HepG2 (cell line): ENCODE results near the gene TTC21B. TPM values are rescaled to one million over a fixed set of nuclear protein-coding genes. Genes with fewer than 3 reads are reported as not detected.
A peak's percentile ranks its signal among the peaks of the same experiment; 100 is the strongest.

Experiments
- GPN1 ChIP-seq: sonication (generic); formaldehyde crosslinking; IDR thresholded peaks from 2 replicates; pipeline ENCODE4 v1.5.1; 2020; ENCODE audit warnings: missing genetic modification reagents, borderline replicate concordance
- GRHL1 ChIP-seq: sonication (generic); formaldehyde crosslinking; conservative IDR thresholded peaks from 2 replicates; pipeline ENCODE4 v1.8.0; 2022; ENCODE audit warnings: missing genetic modification reagents
- IRF2 ChIP-seq: IDR thresholded peaks from 2 replicates; pipeline ENCODE4 v1.6.1; 2018; ENCODE audit warnings: missing genetic modification reagents, missing compliant biosample characterization
- NFE2L1 ChIP-seq: sonication (generic); formaldehyde crosslinking; IDR thresholded peaks from 2 replicates; pipeline ENCODE4 v1.4.0; 2020; ENCODE audit warnings: missing genetic modification reagents, mild to moderate bottlenecking, borderline replicate concordance
- PRDM4 ChIP-seq: sonication (generic); formaldehyde crosslinking; IDR thresholded peaks from 2 replicates; pipeline ENCODE4 v1.9.0; 2021; ENCODE audit warnings: missing genetic modification reagents, borderline replicate concordance
- ZNF12 ChIP-seq: sonication (generic); formaldehyde crosslinking; IDR thresholded peaks from 2 replicates; pipeline ENCODE4 v1.5.0; 2020; ENCODE audit warnings: missing genetic modification reagents
- ZNF224 ChIP-seq: sonication (generic); formaldehyde crosslinking; IDR thresholded peaks from 2 replicates; pipeline ENCODE4 v1.5.0; 2020; ENCODE audit warnings: mild to moderate bottlenecking, missing genetic modification reagents
- ZNF263 ChIP-seq: sonication (generic); formaldehyde crosslinking; IDR thresholded peaks from 2 replicates; pipeline ENCODE4 v1.4.0; 2020; ENCODE audit warnings: missing genetic modification reagents
- ZNF430 ChIP-seq: sonication (generic); formaldehyde crosslinking; IDR thresholded peaks from 2 replicates; pipeline ENCODE4 v1.9.0; 2021; ENCODE audit warnings: mild to moderate bottlenecking, missing genetic modification reagents
- ZNF44 ChIP-seq: sonication (generic); formaldehyde crosslinking; IDR thresholded peaks from 2 replicates; pipeline ENCODE4 v1.5.1; 2020; ENCODE audit warnings: mild to moderate bottlenecking, missing genetic modification reagents
- ZNF496 ChIP-seq: sonication (generic); formaldehyde crosslinking; IDR thresholded peaks from 2 replicates; pipeline ENCODE4 v1.8.1; 2023; ENCODE audit warnings: mild to moderate bottlenecking, moderate library complexity, missing genetic modification reagents; ENCODE audit not compliant: insufficient replicate concordance
- ZSCAN20 ChIP-seq: sonication (generic); formaldehyde crosslinking; IDR thresholded peaks from 2 replicates; pipeline ENCODE4 v1.4.0; 2020; ENCODE audit warnings: missing genetic modification reagents, mild to moderate bottlenecking, borderline replicate concordance
- polyA plus RNA-seq, 8 experiments: library from polyadenylated mRNA; depleted of rRNA in 3 of 8; stranded (reverse) in 7 of 8; unstranded in 1 of 8; fragments of >200 nt; fragmentation: Illumina TruSeq in 4 of 8; extraction: Trizol in 4 of 8; gene quantifications; 2 replicates each; pipeline versions ENCODE4 v1.2.1 to v1.2.3, GENCODE V29; 2011 to 2016; ENCODE audit warnings: low read depth in 4 of 8, missing spikeins in 1 of 8, mixed read lengths in 1 of 8; ENCODE audit not compliant: insufficient read depth in 1 of 8
- total RNA-seq, 5 experiments: library from RNA; depleted of rRNA; stranded (reverse); fragments of >200 nt; fragmentation: Illumina TruSeq; extraction: Trizol; gene quantifications; 2 replicates each; pipeline ENCODE4 v1.2.3, GENCODE V29; 2016; ENCODE audit warnings: low read depth in 1 of 5
- TF ChIP-seq, protein P1 (sequence below), 2 experiments: sonication (generic) in 1 of 2; formaldehyde crosslinking in 1 of 2; IDR thresholded peaks; 2 replicates each; pipeline versions ENCODE4 v1.6.1 to v1.9.0; 2014 to 2022; ENCODE audit warnings: antibody characterized with exemption in 1 of 2, borderline replicate concordance in 1 of 2, inconsistent platforms in 1 of 2, low read depth in 1 of 2, missing genetic modification reagents in 1 of 2
- TF ChIP-seq, protein P2 (sequence below): sonication (generic); formaldehyde crosslinking; IDR thresholded peaks from 2 replicates; pipeline ENCODE4 v1.5.1; 2020; ENCODE audit warnings: mild to moderate bottlenecking, moderate library complexity, missing genetic modification reagents

TTC21B gene
- total and polyA plus RNA-seq, 2 of the 13 experiments (the other 11 are each of a cell fraction or from before 2014, with no cell fraction given), result 39.1 to 67.1 TPM

DNA sequence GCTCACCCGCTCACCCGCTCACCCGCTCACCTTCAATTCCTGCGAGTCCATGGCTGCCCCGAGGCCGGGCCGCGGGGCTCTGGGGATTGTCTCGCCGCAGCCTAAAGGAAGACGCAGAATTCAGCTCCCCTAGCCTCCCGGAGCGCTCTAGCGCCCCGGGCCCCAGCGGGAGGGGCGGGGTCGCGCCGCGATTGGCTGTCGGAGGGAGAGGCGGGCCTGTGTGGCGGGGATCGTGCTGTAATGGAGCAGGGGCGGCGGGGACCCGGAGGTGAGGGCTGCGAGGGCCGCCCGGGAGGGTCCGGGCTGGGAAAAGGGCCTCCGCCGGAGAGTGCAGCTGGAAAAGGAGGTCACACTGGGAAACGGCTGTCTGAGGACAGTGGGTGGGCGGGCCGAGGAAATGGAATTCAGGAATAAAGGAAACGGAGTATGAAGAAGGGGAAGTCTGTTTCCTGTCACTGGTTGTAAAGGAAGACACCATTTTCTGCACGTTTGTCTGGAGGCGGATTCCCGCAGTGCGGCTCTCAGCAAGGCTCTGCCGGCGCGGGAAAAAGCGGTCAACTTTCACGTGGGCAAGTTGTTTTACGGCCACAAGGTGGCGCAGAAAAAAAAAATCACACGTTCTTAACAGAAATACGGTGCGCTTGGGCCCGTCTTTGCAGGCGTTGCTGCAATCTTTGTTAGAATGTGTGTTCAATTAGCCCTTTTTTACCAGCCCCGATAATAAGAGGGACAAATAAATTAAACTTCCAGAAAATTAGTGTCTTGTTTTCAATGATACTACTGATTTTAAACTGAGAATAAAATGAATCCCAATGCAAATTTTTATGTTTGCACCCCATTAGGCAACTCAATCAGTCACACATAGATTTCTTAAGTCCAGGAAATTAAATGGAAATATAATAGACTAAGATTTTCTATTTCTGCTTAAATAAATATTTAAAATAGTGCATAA lies at the start of gene TTC21B (continued):
- TF ChIP-seq, protein P1, sequence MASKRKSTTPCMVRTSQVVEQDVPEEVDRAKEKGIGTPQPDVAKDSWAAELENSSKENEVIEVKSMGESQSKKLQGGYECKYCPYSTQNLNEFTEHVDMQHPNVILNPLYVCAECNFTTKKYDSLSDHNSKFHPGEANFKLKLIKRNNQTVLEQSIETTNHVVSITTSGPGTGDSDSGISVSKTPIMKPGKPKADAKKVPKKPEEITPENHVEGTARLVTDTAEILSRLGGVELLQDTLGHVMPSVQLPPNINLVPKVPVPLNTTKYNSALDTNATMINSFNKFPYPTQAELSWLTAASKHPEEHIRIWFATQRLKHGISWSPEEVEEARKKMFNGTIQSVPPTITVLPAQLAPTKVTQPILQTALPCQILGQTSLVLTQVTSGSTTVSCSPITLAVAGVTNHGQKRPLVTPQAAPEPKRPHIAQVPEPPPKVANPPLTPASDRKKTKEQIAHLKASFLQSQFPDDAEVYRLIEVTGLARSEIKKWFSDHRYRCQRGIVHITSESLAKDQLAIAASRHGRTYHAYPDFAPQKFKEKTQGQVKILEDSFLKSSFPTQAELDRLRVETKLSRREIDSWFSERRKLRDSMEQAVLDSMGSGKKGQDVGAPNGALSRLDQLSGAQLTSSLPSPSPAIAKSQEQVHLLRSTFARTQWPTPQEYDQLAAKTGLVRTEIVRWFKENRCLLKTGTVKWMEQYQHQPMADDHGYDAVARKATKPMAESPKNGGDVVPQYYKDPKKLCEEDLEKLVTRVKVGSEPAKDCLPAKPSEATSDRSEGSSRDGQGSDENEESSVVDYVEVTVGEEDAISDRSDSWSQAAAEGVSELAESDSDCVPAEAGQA (IDR thresholded peaks at IDR 0.05; ENCODE audit: low read depth), result no peak
- TF ChIP-seq, protein P1 (CRISPR knock-in tag; IDR thresholded peaks at IDR 0.05; ENCODE audit: borderline replicate concordance), result peak; percentile 70; the same call in 1 of the 2 replicates
- TF ChIP-seq, protein P2, sequence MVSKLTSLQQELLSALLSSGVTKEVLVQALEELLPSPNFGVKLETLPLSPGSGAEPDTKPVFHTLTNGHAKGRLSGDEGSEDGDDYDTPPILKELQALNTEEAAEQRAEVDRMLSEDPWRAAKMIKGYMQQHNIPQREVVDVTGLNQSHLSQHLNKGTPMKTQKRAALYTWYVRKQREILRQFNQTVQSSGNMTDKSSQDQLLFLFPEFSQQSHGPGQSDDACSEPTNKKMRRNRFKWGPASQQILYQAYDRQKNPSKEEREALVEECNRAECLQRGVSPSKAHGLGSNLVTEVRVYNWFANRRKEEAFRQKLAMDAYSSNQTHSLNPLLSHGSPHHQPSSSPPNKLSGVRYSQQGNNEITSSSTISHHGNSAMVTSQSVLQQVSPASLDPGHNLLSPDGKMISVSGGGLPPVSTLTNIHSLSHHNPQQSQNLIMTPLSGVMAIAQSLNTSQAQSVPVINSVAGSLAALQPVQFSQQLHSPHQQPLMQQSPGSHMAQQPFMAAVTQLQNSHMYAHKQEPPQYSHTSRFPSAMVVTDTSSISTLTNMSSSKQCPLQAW, result peak; percentile 84; the same call in 1 of the 2 replicates
- TF ChIP-seq GRHL1 (CRISPR knock-in tag) (no peak), IRF2 (CRISPR knock-in tag) (peak; percentile 74), ZSCAN20 (peak; percentile 67; the same call in 1 of the 2 replicates), NFE2L1 (CRISPR knock-in tag) (no peak), ZNF44 (CRISPR knock-in tag) (peak; percentile 95), ZNF430 (CRISPR knock-in tag) (peak; percentile 47), PRDM4 (CRISPR knock-in tag) (no peak), GPN1 (CRISPR knock-in tag) (no peak), ZNF12 (CRISPR knock-in tag) (0 out of 2 replicates have a peak, but pooled peaks have one; percentile 11), ZNF496 (no peak), ZNF224 (CRISPR knock-in tag) (peak; percentile 93; the same call in 1 of the 2 replicates), ZNF263 (CRISPR knock-in tag) (peak; percentile 65)
